ENCODE results near the gene STX4. TPM values are rescaled to one million over a fixed set of nuclear protein-coding genes. Genes with fewer than 3 reads are reported as not detected.

Gene STX4
- polyA plus RNA-seq, 1 donor (not counting 4 experiments of a cell fraction or from before 2014, with no cell fraction given): 43.6 TPM

DNA sequence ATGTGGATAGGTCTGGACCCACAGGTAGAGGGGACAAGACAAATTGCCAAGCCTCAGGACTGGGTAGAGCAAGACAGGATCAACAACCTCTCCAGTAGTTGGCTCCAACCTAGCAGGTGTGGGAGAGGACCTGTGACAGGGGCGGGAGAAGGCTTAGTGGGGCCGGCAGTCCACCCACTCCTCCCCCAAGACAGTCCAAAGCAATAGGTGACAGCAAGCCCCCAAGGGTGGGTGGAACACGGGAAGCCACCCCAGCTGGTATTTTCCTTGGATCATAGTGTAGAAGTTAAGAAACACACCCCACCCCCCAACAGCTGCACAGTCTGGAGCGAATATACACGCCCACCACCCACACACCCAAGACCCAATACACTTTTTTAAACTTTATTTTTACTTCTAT lies 4.1 kb upstream of the STX4 start:
- Histone ChIP-seq H3K4me3 (ENCODE audit: control insufficient read depth in 2 of 3, extremely low read depth in 1 of 3, insufficient read depth in 2 of 3, low read depth in 1 of 3, low read length in 3 of 3) (no peak overlapping the region), H2AFZ (ENCODE audit: control insufficient read depth, low read length) (no peak overlapping the region), H3K4me2 (ENCODE audit: control insufficient read depth, extremely low read depth, insufficient read depth, low read depth, low read length) (no peak overlapping the region), H3K27ac (ENCODE audit: control insufficient read depth, insufficient read depth, low read length) (no peak overlapping the region), H4K20me1 (ENCODE audit: control insufficient read depth, extremely low read depth, insufficient read depth, low read length) (peaks cover 1% of the 10 kb centered on the region), H3K79me2 (ENCODE audit: control insufficient read depth, insufficient read depth, low read length) (peaks cover 7% of the 10 kb centered on the region), H3K27me3 (ENCODE audit: control insufficient read depth, extremely low read depth, insufficient read depth, low read length) (no peaks in the 10 kb centered on the region), H3K9me1 (ENCODE audit: control insufficient read depth, extremely low read depth, insufficient read depth, low read length) (no peaks in the 10 kb centered on the region), H3K9me3 (ENCODE audit: control insufficient read depth, low read depth, low read length) (no peaks in the 10 kb centered on the region), H3K9ac (ENCODE audit: control insufficient read depth, extremely low read depth, insufficient read depth, low read length) (no peak overlapping the region), H3K4me1 (ENCODE audit: control insufficient read depth, extremely low read depth, insufficient read depth, low read length) (peaks cover 7% of the 10 kb centered on the region), H3K36me3 (ENCODE audit: control insufficient read depth in 2 of 2, extremely low read depth in 1 of 2, insufficient read depth in 2 of 2, low read length in 2 of 2) (no peaks in the 10 kb centered on the region)
- DNase-seq (ENCODE audit: low read depth, low spot score) (no peak), FAIRE-seq (no peak)
- dilution Hi-C loops (cut with MboI; ENCODE audit: extremely low pct_ligation_motif_present, low sequenced_read_pairs): no loop called here
- TF ChIP-seq EZH2 (IDR thresholded peaks at IDR 0.05; ENCODE audit: low read length): no peak
- TF ChIP-seq, protein P1, sequence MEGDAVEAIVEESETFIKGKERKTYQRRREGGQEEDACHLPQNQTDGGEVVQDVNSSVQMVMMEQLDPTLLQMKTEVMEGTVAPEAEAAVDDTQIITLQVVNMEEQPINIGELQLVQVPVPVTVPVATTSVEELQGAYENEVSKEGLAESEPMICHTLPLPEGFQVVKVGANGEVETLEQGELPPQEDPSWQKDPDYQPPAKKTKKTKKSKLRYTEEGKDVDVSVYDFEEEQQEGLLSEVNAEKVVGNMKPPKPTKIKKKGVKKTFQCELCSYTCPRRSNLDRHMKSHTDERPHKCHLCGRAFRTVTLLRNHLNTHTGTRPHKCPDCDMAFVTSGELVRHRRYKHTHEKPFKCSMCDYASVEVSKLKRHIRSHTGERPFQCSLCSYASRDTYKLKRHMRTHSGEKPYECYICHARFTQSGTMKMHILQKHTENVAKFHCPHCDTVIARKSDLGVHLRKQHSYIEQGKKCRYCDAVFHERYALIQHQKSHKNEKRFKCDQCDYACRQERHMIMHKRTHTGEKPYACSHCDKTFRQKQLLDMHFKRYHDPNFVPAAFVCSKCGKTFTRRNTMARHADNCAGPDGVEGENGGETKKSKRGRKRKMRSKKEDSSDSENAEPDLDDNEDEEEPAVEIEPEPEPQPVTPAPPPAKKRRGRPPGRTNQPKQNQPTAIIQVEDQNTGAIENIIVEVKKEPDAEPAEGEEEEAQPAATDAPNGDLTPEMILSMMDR (optimal IDR thresholded peaks at IDR 0.05 in 1 of 3, IDR thresholded peaks at IDR 0.05 in 1 of 3, conservative IDR thresholded peaks at IDR 0.05 in 1 of 3; ENCODE audit: extremely low read depth in 1 of 3, insufficient read depth in 2 of 3, low read length in 3 of 3): no peak

DNA sequence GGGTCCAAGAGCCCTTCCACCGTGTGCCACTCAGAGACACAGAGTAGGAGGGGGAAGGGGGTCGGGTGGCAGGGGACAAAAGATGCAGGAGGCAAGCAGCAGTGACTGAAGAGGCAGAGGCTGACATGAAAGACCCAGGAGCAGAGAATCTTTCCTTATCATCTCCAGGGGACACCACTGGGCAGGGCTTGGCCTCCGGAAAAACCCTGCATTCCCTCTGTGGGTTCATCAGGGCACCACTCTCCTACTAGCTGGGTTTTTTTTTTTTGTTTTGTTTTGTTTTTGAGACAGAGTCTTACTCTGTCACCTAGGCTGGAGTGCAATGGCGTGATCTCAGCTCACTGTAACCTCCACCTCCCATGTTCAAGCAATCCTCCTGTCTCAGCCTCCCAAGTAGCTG lies 2.1 kb upstream of the STX4 start:
- Histone ChIP-seq H3K27ac (ENCODE audit: control insufficient read depth, insufficient read depth, low read length) (no peak overlapping the region), H3K9me3 (ENCODE audit: control insufficient read depth, low read depth, low read length) (no peaks in the 10 kb centered on the region), H3K4me1 (ENCODE audit: control insufficient read depth, extremely low read depth, insufficient read depth, low read length) (peaks cover 10% of the 10 kb centered on the region), H3K4me3 (ENCODE audit: control insufficient read depth in 2 of 3, extremely low read depth in 1 of 3, insufficient read depth in 2 of 3, low read depth in 1 of 3, low read length in 3 of 3) (no peak overlapping the region), H3K27me3 (ENCODE audit: control insufficient read depth, extremely low read depth, insufficient read depth, low read length) (no peaks in the 10 kb centered on the region), H3K4me2 (ENCODE audit: control insufficient read depth, extremely low read depth, insufficient read depth, low read depth, low read length) (no peak overlapping the region), H3K79me2 (ENCODE audit: control insufficient read depth, insufficient read depth, low read length) (peaks cover 13% of the 10 kb centered on the region), H3K9me1 (ENCODE audit: control insufficient read depth, extremely low read depth, insufficient read depth, low read length) (no peaks in the 10 kb centered on the region), H4K20me1 (ENCODE audit: control insufficient read depth, extremely low read depth, insufficient read depth, low read length) (peaks cover 2% of the 10 kb centered on the region), H3K36me3 (ENCODE audit: control insufficient read depth in 2 of 2, extremely low read depth in 1 of 2, insufficient read depth in 2 of 2, low read length in 2 of 2) (peaks cover 0 to 7% of the 10 kb centered on the region in 2 experiments), H3K9ac (ENCODE audit: control insufficient read depth, extremely low read depth, insufficient read depth, low read length) (no peak overlapping the region), H2AFZ (ENCODE audit: control insufficient read depth, low read length) (no peak overlapping the region)
- TF ChIP-seq, protein P1 (optimal IDR thresholded peaks at IDR 0.05 in 1 of 3, IDR thresholded peaks at IDR 0.05 in 1 of 3, conservative IDR thresholded peaks at IDR 0.05 in 1 of 3; ENCODE audit: extremely low read depth in 1 of 3, insufficient read depth in 2 of 3, low read length in 3 of 3): no peak
- no peak for TF ChIP-seq EZH2 (IDR thresholded peaks at IDR 0.05; ENCODE audit: low read length)
- DNase-seq (ENCODE audit: low read depth, low spot score) (no peak), FAIRE-seq (no peak)
- dilution Hi-C loops (cut with MboI; ENCODE audit: extremely low pct_ligation_motif_present, low sequenced_read_pairs): no loop called here
